Measurements from ENCODE around the gene RAD51C.
"Not testable (repeated sequence)": the region's sequence is repeated elsewhere in the genome, so short reads cannot be mapped to it uniquely, and the experiment has no call there.

RAD51C gene

GRCh38 chr17:58747674-58748073 lies 55.3 kb downstream of the RAD51C start:
- no peak for DNase-seq

DNA sequence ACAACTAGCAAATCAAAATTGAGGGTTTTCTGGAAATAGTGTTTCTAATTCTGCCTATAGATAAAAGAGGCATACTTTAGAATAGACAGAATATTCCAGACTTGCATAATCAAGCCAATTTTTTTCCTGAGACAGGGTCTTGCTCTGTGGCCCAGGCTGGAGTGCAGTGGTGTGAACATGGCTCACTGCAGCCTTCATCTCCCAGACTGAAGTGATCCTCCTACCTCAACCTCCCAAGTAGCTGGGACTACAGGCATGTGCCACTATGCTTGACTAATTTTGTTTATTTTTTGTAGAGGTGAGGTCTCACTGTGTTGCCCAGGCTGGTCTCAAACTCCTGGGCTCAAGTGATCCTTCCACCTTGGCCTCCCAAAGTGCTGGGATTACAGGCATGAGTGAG lies 57.2 kb downstream of the RAD51C start:
- not testable (repeated sequence) for DNase-seq

GRCh38 chr17:58753026-58753425 lies 60.6 kb downstream of the RAD51C start:
- no peak for DNase-seq

DNA sequence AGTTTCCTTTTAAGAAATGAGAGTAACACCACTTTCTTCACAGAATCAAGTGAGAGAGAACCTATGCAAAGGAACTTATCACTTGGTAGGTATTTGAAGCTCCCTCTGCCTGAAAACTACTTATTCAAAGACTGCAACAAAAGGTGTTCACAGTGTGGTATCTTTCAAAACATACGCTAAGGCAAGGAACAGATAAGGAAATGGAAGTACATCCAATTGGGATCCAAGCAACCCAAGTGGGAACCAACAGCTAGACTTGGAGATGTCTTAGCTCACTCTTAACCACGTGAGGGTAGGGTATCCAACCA lies 62.8 kb downstream of the RAD51C start:
- no peak for DNase-seq

DNA sequence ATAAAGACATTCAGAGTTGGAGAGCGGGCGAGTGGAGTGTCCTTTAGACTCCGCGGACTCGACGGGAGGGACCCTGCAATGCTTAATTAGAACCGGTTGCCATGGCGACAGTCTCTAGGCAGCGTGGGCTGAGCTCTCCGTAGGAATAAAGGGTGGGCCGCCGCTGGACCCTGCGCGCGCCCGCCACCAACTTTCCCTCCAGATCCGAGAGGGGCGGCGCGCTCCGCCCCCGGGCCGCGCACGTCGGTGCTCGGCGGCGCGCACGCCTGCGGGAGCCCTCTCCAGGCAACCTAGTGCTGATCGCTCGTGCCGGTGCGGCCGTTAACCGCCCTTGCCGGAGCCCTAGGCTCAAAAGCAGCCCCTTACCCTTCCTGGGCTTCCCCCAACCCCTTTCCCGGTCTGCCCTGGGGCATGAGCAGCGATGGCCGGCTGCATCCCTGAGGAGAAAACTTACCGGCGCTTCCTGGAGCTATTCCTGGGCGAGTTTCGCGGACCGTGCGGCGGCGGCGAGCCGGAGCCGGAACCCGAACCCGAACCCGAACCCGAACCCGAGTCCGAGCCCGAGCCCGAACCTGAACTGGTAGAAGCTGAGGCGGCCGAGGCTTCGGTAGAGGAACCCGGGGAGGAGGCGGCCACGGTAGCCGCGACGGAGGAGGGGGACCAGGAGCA lies 63.3 kb downstream of the RAD51C start, which contains the start of gene PPM1E:
TSS of gene PPM1E (plus strand) at position 278 of the 669 bp plus-strand sequence.
- DNase-seq, result peak; percentile 15 to 47

GRCh38 chr17:58756246-58757161 lies 64.1 kb downstream of the RAD51C start:
- no peak for DNase-seq

DNA sequence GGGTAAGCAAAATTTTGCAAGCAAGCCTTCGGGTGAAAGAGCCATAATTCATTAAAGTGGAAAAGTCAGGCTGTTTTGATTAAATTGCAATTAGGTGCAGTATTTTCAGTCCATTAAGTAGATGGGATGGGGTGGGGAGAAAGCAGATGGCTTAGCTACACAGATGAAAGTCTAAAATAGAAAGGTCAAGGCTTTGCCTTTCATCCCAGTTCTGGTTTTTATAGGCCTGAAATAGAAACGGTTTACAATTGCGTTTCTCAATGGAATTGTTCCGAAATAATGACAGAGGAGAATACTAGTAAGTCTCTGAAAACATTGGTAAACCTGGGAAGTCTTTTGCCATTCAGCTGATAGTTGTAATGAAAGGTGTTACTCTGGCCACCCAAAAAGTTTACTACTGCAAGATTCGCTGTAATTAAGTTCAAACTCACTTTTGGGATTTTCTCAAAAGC lies 64.8 kb downstream of the RAD51C start:
- no peak for DNase-seq

- no peak for DNase-seq
Observed at GRCh38 chr17:58758890-58759289, 66.5 kb downstream of the RAD51C start.

- no peak for DNase-seq
Observed at GRCh38 chr17:58759522-58759921, 67.1 kb downstream of the RAD51C start.

- DNase-seq, result no peak
Observed at GRCh38 chr17:58760248-58760647, 67.8 kb downstream of the RAD51C start.

DNA sequence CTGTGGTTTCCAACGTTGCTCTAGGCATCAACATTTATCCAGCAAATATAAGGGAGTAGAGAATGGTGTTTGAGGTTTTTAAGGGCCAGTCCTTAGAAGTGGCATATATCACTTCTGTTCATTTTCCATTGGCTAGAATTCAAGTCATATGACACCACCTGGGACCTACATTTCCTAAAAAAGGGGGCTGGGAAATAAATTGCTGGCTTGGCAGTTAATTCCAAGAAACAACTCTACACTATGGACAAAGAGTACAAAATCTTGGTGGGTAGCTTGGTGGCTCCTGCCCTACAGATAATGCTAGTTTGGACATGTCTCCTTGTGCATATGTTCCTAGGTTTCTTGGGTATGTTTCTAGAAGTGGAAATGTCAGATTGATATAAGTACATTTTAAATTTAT lies 70.9 kb downstream of the RAD51C start:
- DNase-seq, result no peak

DNA sequence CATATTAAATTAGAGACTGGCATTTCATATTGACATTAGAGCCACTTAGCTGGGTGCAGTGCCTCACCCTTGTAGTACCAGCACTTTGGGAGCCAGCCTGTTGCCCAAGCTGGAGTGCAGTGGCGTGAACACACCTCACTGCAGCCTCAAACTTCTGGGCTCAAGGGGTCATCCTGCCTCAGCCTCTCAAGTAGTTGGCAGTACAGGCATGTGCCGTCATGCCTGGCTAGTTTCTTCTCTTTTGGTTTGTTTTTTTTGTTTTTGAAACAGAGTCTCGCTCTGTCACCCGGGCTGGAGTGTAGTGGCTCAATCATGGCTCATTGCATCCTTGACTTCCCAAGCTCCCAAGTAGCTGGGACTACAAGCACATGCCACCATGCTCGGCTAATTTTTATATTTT lies 72.0 kb downstream of the RAD51C start:
- no peak for DNase-seq

- DNase-seq, result not testable (repeated sequence)
Observed at GRCh38 chr17:58778482-58778881, 86.1 kb downstream of the RAD51C start.

GRCh38 chr17:58779446-58779845 lies 87.0 kb downstream of the RAD51C start:
- no peak for DNase-seq

- no peak for DNase-seq
Observed at GRCh38 chr17:58783380-58783779, 91.0 kb downstream of the RAD51C start.

- no peak for DNase-seq
Observed at GRCh38 chr17:58785097-58785496, 92.7 kb downstream of the RAD51C start.
